ENCODE measurements around the gene ARHGEF39. TPM values are rescaled to one million over a fixed set of nuclear protein-coding genes. Genes with fewer than 3 reads are reported as not detected.

Gene ARHGEF39
- total and polyA plus RNA-seq, 2 experiments from 2014 or later: 5.6 to 12.6 TPM

GRCh38 chr9:35691334-35691650 is 26.3 kb upstream of the ARHGEF39 start:
- H3K9me3 ChIP-seq (ENCODE audit: low read depth): no peaks in the 10 kb centered on the region
- DNase-seq (ENCODE audit: low read depth in 1 of 2, low spot score in 1 of 2): no peak
- no peak for TF ChIP-seq CTCF (IDR thresholded peaks at IDR 0.05; ENCODE audit: low read depth, low read length)
- H3K36me3 ChIP-seq: no peaks in the 10 kb centered on the region
- H3K4me3 ChIP-seq: peak overlapping the region; percentile 67
- peaks cover 25% of the 10 kb centered on the region for H3K4me1 ChIP-seq (ENCODE audit: low read depth)
- H3K27me3 ChIP-seq: no peaks in the 10 kb centered on the region
- H3K27ac ChIP-seq: peak overlapping the region; percentile 95

GRCh38 chr9:35690614-35691333 is 25.8 kb upstream of the ARHGEF39 start:
- H3K36me3 ChIP-seq: peaks cover under 1% of the 10 kb centered on the region
- H3K4me1 ChIP-seq (ENCODE audit: low read depth): peaks cover 31% of the 10 kb centered on the region
- TF ChIP-seq CTCF (IDR thresholded peaks at IDR 0.05; ENCODE audit: low read depth, low read length): no peak
- peak overlapping the region; percentile 95 for H3K27ac ChIP-seq
- H3K4me3 ChIP-seq: peak overlapping the region; percentile 67
- peak; percentile 84 to 93 for DNase-seq (ENCODE audit: low read depth in 1 of 2, low spot score in 1 of 2)
- H3K9me3 ChIP-seq (ENCODE audit: low read depth): no peaks in the 10 kb centered on the region
- H3K27me3 ChIP-seq: no peaks in the 10 kb centered on the region

- peak overlapping the region; percentile 95 for H3K27ac ChIP-seq
- H3K4me3 ChIP-seq: peak overlapping the region; percentile 67
- H3K36me3 ChIP-seq: peaks cover 6% of the 10 kb centered on the region
- no peak for TF ChIP-seq CTCF (IDR thresholded peaks at IDR 0.05; ENCODE audit: low read depth, low read length)
- H3K4me1 ChIP-seq (ENCODE audit: low read depth): peaks cover 32% of the 10 kb centered on the region
- no peaks in the 10 kb centered on the region for H3K9me3 ChIP-seq (ENCODE audit: low read depth)
- H3K27me3 ChIP-seq: no peaks in the 10 kb centered on the region
- DNase-seq (ENCODE audit: low read depth in 1 of 2, low spot score in 1 of 2): no peak
Observed at GRCh38 chr9:35690294-35690613, 25.3 kb upstream of the ARHGEF39 start.

- peak within 1 kb of the TSS; percentile 67 for H3K4me3 ChIP-seq
- H3K9me3 ChIP-seq (ENCODE audit: low read depth): no peaks in the 10 kb centered on the region
- peaks cover 32% of the 10 kb centered on the region for H3K4me1 ChIP-seq (ENCODE audit: low read depth)
- no peak for TF ChIP-seq CTCF (IDR thresholded peaks at IDR 0.05; ENCODE audit: low read depth, low read length)
- H3K27me3 ChIP-seq: no peaks in the 10 kb centered on the region
- DNase-seq (ENCODE audit: low read depth in 1 of 2, low spot score in 1 of 2): peak; percentile 93 to 95
- H3K27ac ChIP-seq: peak within 1 kb of the TSS; percentile 95
- peaks cover 11% of the 10 kb centered on the region for H3K36me3 ChIP-seq
Observed at GRCh38 chr9:35689542-35690293, 24.7 kb upstream of the ARHGEF39 start, which contains the start of gene TPM2. TSS of gene TPM2 (minus strand) at chr9:35689925. CDS start at chr9:35689817, 108 bp downstream.

- peak in 1 of 2 donors; percentile 69 for DNase-seq (ENCODE audit: low read depth in 1 of 2, low spot score in 1 of 2)
- Histone ChIP-seq H3K36me3 (peaks cover 20% of the 10 kb centered on the region), H3K27ac (peak overlapping the region; percentile 95), H3K27me3 (no peaks in the 10 kb centered on the region), H3K4me1 (ENCODE audit: low read depth) (peaks cover 32% of the 10 kb centered on the region), H3K4me3 (peak overlapping the region; percentile 67), H3K9me3 (ENCODE audit: low read depth) (no peaks in the 10 kb centered on the region)
- TF ChIP-seq CTCF (IDR thresholded peaks at IDR 0.05; ENCODE audit: low read depth, low read length): no peak
Observed at GRCh38 chr9:35688558-35689541, 23.9 kb upstream of the ARHGEF39 start.
